Islet of Langerhans (tissue), 1 donor: Measurements from ENCODE around the gene CCRL2.
"Not testable (repeated sequence)": the region's sequence is repeated elsewhere in the genome, so short reads cannot be mapped to it uniquely, and the experiment has no call there.

Source experiments
- FAIRE-seq: peaks from one replicate; lab custom pipeline; 2011; peaks lifted over from hg19 to GRCh38; lab: Jason Lieb, UNC

The CCRL2 gene

DNA sequence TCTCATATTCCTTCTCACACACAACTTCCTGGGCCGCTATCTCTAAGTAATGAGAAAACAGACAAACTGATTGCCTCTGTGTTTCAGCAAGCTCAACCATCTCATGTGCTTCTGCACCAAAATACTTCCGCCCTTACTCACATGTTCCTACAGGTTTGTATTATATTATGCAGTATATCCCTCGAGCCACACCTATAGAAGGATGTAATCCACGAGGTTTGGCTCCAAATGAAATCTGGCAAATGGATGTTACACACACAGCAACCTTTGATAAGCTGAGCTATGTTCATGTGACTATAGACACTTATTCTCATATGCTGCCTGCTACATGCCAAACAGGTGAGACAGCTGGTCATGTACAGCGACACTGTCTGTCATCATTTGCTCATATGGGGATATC lies 22.6 kb downstream of the CCRL2 start:
- no peak for FAIRE-seq

DNA sequence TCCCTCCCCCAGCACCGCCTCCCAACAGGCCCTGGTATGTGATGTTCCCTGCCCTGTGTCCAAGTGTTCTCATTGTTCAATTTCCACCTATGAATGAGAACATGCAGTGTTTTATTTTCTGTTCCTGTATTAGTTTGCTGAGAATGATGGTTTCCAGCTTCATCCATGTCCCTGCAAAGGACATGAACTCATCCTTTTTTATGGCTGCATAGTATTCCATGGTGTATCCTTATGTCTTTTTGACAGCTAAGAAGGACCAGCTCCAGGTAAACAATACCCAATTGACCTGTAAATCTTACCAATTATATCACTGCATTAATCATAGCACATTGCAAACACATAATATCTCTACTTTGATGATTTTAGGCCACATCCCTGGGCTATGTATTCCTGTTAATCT lies 23.8 kb downstream of the CCRL2 start:
- FAIRE-seq: not testable (repeated sequence)

DNA sequence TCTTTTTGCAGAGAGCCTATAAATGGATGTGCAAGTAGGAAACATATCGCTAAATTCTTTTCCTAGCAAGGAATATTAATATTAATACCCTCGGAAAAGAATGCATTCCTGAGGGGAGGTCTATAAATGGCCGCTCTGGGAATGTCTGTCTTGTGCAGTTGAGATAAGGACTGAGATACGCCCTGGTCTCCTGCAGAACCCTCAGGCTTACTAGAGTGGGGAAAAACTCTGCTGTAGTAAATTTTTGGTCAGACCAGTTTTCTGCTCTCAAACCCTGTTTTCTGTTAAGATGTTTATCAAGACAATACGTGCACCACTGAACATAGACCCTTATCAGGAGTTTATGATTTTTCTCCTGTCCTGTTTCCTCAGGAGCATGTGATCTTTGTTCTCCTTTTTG lies 24.8 kb downstream of the CCRL2 start:
- not testable (repeated sequence) for FAIRE-seq

DNA sequence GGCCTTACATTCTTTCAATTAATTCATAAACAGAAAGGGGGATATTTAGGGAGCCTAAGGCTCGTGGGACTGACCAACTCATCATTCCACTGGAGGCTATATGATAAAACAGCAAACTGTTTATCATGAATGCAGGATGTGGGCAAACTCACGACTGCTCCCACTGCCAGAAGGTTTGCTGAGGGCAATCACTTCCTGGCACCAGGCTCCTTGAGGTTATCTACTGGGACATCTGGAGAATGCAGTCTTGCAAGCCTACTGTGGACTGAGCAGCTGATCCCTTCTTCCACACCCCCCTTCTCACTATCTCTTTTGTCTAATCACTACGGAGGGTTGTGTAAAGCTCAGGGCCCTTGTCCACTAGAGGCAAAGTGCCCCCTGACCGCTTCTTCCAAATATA lies 26.1 kb downstream of the CCRL2 start:
- FAIRE-seq: not testable (repeated sequence)

DNA sequence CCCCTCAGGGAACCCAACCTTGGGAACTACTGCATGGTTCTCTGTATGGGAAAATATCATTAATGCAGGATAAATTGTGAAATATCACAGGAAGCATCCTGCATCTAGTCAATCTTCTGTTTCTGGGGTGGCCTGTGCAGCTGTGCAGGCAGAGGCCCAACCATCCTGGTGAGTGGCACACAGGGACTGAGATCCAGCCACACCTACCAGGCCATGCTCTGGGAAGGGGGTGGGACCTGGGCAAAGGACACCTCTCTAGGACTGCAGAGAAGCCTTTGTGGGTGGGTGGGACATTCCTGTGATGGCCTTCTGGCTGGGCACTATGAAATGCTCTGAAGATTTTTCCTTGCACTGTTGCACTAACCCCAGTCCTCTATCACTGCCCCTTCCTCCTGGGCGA lies 26.8 kb downstream of the CCRL2 start:
- FAIRE-seq: no peak

DNA sequence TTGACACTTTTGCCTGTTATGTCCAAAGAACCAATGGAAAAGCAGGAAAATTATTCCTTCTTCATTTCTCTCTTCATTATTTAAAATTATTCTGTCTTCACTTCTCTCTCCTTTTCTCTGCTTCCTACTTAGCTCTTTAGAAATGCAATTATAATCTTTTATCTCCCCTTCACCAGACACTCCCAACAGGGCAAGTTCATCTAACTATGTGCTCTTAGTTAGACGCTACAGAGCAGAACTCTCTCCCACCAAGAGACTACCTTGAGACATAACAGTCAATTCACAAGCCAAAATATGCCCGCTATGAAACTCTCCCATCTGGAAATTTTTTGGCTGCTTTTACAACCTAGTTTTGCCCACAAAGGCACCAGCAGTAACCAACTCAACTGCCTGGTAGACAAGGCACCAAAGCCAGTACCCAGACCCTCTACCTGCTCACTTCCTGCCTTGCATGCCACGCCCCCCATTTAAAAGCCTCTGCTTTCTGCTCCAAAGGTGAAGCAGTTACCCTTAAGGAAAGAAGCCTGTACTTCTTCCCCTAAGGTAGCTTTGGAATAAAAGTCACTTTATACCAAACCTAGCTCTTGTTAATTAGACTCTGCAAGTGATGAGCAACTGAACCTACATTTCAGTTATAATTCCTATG lies 28.1 kb downstream of the CCRL2 start:
- no peak for FAIRE-seq

DNA sequence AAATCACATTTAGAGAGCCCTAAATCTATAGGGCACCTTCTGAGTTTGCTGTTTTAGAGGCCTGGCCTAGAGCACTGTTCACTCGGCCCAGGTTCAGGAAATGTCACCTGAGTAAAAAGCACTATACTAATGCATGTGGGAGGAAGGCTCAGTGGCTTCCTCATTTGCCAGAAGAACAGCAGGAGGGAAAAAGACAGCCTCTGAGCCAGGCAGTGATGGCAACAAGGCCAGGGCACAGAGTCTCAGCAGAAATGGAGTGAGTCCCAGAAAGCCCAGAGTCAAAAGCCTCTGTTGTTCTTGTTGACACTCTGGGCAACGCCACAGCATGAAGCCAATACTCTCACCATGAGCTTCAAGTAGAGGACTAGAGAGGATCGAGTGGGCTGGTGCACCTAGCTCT lies 31.8 kb downstream of the CCRL2 start:
- no peak for FAIRE-seq

DNA sequence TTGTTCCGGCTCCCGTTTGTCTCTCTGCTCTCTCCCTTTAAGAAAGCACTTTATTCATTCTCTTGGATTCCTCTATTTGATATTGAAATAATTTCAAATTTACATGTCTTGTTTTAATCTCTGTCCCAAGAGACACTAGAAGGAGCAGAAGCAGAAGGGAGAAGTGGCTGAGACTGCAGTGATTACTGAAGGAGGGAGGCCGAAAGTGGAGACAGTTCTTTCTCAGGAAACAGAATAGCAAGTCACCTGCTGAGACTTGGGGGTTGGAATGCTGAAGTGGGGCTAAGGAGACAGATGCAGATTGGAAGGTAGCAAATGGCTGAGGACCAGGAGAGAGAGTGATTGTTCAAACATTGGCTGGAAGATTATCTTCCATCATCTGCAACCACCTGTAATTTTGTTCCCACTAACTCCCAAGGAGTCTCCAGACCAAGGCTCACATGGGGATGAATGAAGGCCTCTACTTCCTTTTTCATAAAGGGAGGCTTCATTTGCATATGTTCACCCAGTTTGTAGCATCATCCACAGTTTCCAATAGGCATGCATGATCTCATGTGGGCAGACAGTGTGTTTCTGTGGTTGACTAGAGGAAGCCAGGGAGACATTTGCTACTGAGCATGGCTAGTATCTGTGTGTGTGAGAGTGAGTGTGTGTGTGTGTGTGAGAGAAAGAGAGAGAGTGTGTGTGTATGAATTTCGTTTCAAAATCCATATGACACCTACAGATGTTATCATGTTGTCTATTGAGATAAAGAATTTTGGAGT lies 33.7 kb downstream of the CCRL2 start:
- no peak for FAIRE-seq

DNA sequence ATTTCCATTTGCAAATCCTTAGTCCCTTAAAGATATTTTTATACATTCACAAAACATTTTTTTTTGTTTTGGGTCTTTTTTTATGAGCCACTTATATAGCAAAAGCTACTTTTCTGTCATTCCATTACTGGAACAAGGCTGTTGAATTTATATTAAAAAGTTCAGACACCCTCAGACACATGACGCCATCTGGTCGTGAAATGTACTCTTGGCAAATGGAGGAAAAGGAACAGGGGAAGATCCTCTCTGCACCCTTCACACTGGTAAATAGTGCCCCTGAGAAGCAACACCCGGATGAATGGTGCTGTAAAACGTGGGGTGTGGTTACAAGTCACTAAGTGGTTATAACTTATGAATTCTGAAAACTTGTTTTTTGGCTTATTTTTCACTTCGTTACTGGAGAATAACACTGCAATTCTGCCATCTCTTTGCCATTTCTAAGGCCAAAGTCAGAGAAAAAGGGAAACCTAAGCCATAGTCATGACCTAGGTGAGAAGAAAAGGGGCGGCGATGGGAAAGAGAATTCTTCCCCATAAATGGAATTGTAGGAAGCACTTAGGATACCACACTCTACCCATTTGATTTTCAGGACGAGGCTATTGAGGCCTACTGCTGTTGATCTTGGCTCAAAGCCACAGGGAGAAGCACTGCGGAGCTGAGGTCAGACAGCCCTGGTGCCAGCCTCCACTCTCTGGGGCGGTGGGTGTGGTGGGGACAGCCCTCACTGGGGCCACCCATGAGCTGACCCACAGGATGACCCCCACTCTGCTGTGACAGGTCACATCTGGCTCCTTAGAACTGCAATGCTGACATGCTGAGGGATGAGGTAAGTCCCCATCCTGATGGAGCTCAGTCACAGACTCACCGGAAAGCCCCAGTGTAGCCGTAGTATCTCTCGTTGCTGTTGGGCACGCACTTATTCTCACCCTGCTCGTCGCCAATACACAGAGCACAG lies 35.8 kb downstream of the CCRL2 start:
- FAIRE-seq: no peak

DNA sequence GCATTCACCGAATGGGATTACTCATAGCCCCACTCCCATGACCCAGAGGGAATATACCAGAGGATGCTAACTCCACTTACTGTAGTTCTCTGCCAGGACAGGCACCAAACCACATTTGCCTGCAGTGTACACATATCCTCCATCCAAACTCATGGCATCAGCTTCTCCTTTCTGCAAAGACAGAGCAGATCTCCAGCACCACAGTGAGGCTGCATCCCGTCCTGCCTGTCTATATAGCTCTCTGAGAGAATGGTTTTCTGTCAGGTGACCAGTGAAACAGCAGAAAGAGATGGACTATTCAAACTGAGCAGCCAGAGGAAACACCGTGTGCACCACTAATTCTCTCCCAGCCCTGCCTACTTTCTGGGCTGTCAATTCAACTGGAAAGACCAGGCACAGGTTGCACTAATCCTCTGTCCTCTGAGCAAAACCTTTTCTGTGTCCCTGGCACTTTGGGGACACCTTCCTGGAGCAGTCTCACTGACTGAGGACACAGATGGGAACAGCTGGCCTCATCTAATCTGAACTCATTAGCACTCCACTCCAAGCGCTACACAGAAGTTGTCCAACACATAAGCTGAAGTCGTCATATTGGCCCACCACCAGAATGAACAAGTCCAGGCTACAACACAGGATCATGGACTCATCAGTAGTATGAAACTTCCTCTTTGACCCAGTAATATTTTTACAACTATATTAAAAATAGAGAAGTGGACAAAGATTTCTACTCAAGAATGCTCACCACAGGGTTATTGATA lies 40.3 kb downstream of the CCRL2 start:
- FAIRE-seq: no peak

DNA sequence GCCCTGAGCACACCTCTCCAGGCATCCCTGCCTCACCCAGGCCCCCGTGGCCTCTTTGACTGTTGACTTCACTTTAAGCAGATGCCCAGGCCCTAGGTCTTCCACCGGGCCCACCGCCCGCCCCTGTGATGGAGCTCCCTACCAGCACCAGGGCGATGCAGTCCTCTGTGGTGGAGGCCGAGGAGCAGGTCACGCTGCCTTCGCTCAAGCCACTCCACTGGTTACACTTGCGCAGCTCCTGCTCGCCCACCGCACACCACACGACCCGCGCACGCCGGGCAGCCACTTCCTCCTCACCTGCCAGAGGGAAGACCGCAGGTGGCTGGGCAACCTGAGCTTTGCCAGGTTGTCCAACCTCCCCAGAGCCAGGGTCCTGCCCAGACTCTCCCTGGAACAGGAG lies 41.7 kb downstream of the CCRL2 start:
- no peak for FAIRE-seq

DNA sequence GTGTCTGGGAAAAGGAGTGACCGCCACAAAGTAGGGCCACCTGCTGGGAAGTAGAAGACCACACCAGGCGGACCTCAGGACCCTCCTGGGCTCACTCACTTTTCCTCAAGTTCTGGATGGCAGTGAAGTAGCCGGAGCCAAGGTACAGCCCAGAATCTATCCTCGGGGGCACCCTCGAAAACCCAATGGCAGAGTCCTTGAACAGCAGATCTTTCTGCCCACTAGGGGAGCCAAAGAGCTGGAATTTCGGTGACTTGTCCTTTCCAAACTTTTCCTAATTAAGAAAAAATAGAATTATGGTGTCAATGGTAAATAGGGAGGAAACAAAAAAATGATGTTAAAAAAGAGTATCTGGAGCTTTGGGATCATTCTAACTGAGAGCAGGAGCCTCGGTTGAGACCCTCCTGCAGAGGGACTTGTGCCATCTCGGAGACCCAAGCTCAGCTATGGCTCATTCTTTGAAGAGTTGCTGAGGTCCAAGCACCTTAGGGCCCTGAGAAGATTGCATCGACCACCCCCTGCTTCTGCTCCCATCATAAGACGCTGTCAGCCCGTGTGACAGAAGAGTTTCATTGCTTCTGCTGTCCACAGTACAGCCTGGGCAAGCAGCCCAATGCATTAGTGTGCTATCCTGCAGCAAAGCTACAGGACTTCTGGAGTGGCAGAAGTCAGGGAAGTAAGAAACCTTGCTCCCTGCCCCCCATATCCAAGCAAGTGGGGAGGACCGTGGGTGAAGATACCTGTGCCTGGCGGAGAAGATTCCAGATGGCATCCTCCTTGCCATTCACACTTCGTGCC lies 42.9 kb downstream of the CCRL2 start:
- FAIRE-seq: no peak

DNA sequence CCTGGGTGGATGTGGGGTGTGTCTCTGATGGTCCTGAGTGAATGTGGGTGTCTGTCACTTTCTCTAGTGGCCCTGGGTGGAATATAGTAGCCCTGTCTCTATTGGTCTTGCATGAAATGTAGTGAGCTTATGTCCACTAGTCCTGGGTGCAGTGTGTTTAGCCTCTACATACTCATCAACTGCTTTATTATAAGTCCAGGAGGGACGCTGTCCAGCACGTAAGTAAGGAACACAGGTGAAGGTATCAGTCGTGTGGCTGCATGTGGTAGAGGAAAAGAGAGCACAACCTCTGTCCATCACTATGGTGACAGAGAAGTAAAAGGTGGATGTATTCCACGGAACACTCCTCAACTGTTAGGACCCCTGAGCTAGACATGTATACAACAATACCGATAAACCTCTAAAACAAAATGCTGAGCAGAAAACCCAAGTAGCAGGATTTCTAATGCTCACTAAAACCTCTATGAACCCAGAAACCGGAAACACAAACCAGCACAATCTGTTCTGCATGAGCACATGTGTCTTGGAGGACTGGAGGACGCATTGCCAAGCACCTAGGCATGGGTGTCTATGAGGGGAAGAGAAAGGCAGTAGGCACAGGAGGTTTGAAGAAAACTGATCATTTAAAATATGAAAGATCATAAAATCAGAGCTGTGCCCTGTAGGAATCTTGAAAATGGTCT lies 46.6 kb downstream of the CCRL2 start:
- FAIRE-seq: no peak

DNA sequence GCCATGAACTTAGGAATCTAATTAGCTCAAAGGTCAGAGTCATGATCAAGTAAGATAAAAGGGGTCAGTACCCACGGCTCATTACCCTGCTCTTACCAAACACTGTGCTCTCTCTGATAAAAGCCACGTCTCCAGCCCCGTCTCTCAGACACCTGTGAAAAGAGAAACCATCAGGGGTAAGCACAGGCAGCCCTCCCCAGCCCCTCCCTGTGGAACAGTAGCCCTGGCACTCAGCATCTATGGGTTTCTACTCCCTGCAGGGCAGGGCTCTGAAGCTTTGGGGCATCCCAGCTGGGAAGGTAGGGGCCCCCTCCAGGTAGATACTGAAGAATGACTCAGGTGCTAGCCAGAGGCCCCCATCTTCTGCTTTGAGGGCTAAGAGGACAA lies 47.1 kb downstream of the CCRL2 start:
- FAIRE-seq: no peak

DNA sequence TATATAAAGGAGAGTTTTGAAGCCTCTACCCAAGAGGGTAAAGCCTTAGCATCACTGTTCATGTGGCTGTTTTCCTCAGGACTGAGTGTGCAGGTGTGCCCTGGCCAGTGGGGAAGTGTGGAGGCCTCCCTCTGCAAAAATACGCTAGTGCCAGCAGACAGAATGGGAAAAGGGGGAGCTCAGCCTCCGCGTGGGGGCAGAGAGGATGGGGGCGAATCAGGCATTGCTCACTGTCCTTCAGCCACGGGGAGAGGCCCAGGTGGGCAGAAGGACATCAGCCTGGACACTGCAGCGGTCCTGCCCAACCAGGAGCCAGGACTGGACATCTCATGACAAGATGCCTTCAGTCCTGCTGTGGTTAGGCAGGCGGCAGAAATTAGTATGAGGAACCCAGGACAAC lies 47.5 kb downstream of the CCRL2 start:
- no peak for FAIRE-seq

DNA sequence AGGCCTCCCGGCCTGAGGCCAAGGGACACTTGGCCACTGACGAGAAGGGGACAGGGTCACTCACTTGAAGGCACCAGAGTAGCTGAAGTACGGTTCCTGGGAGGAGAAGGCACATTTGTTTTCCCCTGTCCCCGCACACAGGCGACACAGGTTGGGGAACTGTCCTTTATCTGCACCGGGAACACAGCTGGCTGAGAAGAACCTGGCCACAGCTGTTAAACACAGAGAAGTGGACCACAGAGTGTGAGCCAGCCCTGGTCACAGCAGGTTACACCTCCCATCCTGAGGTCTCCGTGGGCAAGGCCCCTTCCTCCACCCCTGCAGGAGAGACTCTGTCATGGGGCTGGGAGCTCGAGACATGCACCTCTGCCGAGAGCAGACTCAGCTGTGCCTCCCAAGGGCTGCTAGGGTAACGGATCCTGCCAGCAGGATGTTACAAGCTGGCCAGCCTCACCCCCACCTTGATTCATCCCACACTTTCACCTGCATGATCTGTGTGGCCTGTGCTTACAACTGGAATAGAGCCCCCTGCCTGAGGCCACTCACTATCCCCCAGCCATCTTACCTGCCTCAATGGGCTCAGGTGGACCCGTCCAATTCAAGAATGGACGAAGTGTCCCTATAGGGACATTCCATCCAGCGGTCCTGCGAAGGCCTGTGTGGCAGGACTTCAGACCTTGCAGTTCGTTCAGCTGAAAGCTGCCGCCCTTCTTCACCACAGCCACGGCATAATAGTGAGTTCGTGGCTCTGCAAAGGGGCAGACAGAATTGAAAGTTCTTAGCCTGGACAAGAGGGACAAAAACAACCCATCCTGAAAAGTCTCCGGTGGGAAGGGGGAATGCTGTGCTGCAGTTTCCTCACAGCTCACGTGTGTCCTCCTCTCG lies 48.4 kb downstream of the CCRL2 start:
- no peak for FAIRE-seq

DNA sequence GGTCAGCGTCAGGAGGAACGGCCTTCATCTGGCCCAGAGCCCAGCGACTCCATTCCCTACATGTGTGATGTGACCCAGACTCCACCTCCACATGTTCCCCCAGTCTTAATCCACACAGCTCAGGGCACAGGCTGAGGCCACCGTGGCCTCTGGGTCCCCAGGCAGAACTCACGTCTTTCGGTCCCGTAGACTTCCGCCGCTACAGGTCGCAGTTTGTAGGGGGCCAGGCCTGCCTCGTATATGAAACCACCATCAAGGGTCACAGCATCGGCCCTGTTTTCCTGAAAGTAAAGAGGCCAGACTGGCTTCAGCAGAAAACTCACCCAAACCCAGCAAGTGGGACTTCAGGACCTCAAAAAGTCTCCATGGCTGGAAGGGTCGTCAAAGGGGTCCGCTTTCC lies 49.1 kb downstream of the CCRL2 start:
- FAIRE-seq: no peak
